GM13976 (cell line): Measurements from ENCODE around the gene CRTC1.
"Not testable (repeated sequence)": the region's sequence is repeated elsewhere in the genome, so short reads cannot be mapped to it uniquely, and the experiment has no call there.

Experiments used
- DNase-seq: peaks from one replicate; pipeline ENCODE4 v3.0.0; 2012; ENCODE audit warnings: low spot score
- in situ Hi-C: fragments of 300-500 bp; cut with MboI; formaldehyde crosslinking; loops from one replicate; pipeline ENCODE4 v1.12.0; 2022; ENCODE audit warnings: low sequenced_read_pairs, mixed read lengths, inconsistent platforms; ENCODE audit not compliant: unreplicated experiment
- TF ChIP-seq, protein P1 (sequence below): IDR thresholded peaks from 2 replicates; pipeline ENCODE4 v1.5.1; 2012; ENCODE audit warnings: borderline replicate concordance, mild to moderate bottlenecking; ENCODE audit not compliant: insufficient read depth; ENCODE audit errors: extremely low read depth, missing control alignments, control extremely low read depth

Gene CRTC1

DNA sequence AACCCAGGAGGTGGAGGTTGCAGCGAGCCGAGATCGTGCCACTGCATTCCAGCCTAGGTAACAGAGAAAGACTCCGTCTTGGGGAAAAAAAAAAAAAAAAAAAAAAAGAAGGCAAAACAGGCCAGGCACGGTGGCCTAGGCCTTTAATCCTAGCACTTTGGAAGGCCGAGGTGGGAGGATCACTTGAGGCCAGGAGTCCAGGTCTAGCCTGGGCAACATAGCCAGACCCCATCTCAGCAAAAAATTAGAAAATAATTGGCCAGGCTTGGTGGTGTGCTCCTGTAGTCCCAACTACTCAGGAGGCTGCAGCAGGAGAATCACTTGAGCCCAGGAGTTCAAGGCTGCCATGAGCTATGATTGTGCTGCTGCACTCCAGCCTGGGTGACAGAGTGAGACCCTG, 43.4 kb downstream of the CRTC1 start:
- DNase-seq: no peak
- TF ChIP-seq, protein P1, sequence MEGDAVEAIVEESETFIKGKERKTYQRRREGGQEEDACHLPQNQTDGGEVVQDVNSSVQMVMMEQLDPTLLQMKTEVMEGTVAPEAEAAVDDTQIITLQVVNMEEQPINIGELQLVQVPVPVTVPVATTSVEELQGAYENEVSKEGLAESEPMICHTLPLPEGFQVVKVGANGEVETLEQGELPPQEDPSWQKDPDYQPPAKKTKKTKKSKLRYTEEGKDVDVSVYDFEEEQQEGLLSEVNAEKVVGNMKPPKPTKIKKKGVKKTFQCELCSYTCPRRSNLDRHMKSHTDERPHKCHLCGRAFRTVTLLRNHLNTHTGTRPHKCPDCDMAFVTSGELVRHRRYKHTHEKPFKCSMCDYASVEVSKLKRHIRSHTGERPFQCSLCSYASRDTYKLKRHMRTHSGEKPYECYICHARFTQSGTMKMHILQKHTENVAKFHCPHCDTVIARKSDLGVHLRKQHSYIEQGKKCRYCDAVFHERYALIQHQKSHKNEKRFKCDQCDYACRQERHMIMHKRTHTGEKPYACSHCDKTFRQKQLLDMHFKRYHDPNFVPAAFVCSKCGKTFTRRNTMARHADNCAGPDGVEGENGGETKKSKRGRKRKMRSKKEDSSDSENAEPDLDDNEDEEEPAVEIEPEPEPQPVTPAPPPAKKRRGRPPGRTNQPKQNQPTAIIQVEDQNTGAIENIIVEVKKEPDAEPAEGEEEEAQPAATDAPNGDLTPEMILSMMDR: no peak
- in situ Hi-C loops: no loop called here

DNA sequence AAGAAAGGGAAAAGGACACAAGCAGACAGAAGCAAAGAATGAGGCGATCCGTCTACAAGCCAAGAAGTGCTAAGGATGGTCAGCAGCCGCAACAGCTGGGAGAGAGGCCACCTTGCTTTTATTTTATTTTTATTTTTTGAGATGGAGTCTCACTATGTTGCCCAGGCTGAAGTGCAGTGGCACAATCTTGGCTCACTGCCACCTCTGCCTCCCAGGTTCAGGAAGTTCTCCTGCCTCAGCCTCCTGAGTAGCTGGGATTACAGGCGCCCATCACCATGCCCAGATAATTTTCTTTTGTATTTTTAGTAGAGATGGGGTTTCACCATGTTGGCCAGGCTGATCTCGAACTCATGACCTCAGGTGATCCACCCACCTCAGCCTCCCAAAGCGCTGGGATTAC, 44.1 kb downstream of the CRTC1 start:
- in situ Hi-C loops, DNase-seq: not testable (repeated sequence)

DNA sequence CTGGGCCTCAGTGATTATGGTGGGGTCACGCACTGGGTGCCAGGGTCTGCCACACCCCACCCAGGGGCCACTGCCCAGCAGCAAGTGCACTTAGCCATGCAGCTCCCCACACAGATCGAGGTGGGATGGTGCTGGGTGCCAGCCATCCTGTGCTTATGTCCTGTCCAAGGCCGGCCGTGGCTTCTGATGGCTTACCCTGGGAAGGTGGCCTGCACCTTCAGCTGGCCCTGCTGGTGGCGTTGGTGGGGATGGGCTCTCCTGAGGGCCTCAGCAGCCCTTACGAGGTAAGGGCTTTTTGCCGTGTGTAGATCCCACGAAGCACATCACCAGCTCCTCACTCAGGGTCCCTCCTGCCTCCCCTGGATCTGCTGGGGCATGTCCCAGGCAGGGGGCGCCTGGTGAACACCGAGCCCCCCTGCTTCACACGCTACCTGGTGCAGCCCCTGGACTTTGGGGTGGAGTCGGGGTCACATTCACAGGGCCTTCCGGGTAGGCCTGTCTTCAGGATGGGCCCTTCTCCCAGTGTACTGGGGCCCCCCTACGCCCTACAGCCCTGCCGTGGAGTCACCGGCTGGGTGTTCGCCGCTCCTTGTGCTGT, 46.6 kb downstream of the CRTC1 start:
- DNase-seq: no peak
- TF ChIP-seq, protein P1: no peak
- in situ Hi-C loops: no loop called here

DNA sequence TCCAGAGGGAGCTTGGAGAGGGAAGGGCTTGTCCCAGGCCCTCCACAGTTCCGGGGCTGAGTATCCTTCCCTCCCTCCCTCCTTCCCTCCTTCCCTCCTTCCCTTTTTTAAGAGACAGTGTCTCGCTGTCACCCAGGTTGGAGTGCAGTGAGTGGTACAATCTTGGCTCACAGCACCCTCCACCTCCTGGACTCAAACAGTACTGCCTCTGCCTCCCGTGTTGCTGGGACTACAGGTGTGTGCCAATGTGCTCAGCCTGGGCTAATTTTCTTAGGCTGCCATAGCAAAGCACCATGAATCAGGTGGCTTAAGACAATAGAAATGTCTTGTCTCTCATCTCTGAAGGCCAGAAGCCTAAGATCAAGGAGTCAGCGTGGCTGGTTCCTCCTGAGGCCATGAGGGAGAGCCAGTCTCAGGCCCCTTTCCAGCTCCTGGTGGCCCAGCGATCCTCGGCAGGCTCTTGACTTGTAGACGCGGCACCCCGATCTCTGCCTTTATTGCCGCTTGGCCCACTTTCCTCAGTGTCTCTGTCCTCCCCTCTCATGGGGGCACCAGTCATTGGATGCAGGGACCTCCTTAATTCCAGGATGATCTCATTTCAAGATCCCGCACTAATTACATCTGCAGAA, 47.5 kb downstream of the CRTC1 start:
- in situ Hi-C loops: no loop called here
- TF ChIP-seq, protein P1: no peak
- DNase-seq: no peak

DNA sequence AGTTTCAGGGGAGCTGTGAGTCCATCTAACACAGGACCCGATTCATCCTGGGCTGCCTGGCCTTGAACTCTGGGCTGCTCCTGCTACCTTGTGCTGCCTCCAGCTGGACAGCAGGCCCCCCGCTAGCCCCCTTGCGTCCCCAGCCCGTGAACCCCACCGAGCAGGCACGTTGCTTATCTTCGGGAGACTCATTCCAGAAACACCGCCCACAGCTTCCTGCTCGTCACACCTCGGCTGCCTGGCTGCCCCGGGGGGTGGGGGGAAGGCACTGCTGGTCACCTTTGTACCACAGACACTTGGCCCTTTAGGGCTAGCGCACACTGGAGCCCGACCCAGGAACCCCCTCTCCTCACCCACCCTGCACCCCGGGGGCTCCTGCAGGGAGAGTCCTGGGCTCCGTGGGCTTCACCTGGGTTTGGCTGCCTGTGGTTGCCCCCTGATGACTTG, 48.1 kb downstream of the CRTC1 start:
- in situ Hi-C loops: no loop called here
- TF ChIP-seq, protein P1: no peak
- DNase-seq: no peak

DNA sequence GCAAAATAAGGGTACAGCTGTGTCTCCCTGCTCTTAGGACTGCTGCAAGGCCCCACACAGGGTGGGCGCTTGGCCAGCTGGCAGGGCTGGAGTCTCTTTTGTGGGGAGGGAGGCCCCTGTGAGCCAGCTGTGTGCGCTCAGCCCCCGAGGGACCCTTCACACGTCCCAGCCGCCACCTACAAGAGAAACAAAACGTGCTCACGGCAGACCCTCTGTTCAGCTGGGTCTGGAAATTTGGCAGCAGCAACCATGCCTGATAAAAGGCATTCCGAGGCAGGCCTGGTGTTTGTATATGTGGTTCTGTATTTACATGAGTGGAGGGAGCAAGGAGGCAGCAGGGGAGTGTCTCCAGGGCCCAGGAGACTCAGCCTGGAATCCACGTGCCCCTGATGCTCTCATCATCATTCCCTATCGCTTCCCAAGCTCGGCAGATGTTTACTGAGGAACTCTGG, 49.7 kb downstream of the CRTC1 start:
- DNase-seq: no peak
- TF ChIP-seq, protein P1: no peak

DNA sequence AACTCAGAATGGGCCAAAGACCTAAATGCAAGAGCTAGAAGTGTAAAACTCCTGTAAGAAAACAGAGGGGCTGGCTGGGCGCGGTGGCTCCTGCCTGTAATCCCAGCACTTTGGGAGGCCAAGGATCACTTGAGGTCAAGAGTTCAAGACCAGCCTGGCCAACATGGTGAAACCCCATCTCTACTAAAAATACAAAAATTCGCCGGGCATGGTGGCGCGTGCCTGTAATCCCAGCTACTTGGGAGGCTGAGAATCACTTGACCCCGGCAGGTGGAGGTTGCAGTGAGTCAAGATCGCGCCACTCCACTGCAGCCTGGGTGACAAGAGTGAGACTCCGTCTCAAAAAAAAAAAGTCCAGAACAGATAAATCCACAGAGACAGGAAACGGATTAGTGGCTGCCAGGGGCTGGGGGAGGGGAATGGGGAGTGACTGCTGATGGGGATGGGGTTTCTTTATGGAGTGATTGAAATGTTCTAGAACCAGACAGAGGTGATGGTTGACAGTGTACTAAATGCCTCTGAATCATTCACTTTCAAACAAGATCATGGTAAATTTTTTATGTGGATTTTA, 50.4 kb downstream of the CRTC1 start:
- DNase-seq, in situ Hi-C loops: not testable (repeated sequence)

More for the DNA sequence above, 49.7 kb downstream of the CRTC1 start:
- in situ Hi-C loops: no loop called here

DNA sequence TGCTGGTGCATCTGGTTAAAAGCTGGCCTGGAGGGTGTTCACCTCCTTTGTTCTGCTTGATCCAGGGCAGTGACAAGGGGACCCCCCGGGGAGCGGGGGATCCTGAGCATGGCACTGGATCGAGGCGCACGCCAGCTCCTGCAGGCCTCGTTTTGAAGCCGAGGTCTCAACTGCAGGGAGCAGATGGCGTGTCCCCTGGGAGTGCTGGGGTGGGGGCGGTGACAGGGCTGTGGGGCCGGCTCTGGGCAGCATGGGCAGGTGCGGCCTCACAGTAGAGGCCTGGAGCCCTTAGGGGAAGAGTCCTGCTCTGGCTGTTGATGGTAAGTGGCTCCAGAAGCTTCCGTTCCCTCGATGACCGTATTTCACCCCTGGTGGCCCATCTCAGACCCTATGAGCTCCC, 51.8 kb downstream of the CRTC1 start:
- in situ Hi-C loops: no loop called here
- TF ChIP-seq, protein P1: no peak
- no peak for DNase-seq
